HG03025 (cell line): ENCODE results near the gene PCYT2.

Source experiments
- ATAC-seq: cut with Tn5 transposase; IDR thresholded peaks from one replicate; pipeline ENCODE4 v1.9.1; 2021; ENCODE audit warnings: mild to moderate bottlenecking, moderate library complexity; ENCODE audit not compliant: unreplicated experiment, low FRiP score

Gene PCYT2

DNA sequence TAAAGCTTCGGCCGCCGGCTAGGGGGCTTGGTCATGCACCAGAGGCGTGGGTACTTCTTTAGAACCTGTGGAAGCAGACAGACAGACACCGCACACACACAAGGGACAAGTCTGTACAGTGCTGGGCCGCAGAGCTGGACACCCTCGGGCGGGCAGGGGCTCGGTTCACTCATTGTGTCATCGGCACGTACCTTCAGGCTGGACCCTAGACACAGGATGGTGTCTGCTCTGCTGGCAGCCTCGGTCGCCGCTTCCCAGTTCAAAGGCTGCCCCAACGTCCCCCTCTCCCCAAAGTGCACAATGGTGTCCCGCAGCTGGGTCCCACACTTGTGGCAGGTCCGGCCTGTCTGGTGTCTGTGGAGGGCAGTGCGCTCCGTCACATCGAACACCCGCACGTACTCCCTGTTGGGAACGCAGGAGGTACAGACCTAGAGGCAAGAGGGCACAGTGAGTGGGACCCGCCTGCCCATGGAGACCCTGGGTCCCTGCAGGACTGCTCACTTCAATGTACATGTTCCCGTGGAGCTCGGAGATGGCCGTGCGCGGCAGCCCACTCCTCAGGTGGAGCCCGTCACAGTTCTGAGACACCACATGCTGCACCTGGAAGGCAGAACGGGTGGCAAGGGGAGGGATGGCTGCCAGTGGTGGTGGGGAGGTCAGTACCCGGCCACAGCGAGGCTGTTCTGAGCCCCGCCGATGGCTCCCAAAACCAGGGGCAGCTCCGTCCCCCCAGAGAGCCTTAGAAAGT is 3.1 kb upstream of the PCYT2 start:
- ATAC-seq = no peak

DNA sequence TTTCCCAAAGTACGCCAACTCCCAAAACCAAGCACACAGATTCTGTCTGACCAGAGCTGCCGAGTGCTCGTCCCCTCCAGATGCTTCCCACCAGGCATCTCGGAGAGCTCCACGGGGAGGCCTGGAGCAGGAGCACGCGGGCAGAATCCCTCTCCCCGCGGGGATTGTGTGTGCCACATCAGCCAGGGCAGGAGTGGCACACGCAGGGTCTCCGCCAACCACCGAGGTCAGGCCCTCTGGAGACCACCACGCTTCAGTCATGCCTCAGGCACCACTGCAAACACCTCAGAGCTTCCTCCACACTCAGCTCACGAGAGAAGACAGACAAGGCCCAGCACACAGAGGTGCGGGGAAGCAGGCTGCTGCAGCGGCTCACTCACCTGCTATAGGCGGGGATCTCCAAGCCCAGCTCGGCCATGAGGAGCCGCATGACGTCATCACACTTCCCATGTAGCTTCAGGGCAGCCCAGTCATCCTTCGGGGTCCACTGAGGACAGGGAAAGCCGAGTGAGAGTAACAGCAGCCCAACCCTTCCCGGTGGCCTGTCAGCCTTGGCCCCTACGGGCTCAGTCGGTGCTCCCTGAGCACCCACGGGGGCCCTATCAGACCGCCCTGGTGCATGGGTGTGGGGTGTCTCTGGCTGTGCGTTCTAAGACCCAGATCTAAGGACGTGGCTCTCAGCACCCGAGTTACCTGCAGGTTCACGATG is 2.3 kb upstream of the PCYT2 start:
- no peak for ATAC-seq

DNA sequence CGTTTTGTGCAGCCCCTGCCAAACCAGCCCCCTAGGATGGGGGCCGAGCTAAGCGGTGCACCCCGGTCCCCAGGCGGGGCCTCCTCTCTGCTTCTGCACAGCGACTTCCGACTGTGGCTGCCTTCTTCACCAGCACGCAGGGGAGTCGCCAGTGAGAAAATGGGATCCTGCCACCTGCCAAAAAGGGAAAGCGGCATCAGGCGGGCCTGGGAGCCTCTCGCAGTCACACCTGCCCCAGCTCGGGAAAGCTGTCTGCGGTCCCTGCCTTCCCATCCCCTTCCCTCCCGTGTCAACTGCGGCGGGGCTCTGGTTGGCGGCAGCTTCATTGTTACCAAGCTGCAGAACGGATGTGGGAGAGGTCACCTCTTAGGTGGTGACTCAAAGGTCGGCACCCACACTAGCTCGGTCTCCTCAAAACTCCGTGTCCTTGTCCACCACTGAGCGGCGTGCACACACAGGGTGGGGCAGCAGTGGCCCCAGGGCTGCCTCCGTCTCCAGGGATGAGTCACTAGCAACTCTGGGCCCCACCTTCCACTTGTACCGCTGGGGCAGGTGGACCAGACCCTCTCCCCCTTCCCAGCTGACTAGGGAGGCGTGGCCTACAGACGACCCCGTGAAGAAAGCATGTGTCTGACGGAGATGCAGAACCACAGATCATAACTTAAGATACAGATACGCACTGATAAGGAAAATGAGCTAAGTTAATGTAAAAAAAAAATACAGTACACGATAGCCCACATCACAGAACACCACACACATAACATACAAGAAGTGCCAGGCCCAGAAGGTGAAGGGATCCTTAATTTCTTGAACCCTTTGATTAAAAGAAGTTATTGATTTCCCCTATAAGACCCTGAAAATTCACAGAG is 1.5 kb upstream of the PCYT2 start:
- ATAC-seq = no peak

- ATAC-seq = no peak
Measured at GRCh38 chr17:81911969-81912368, 770 bp upstream of the PCYT2 start.

- peak; percentile 28 for ATAC-seq
Measured at GRCh38 chr17:81910840-81911276, 341 bp downstream of the PCYT2 start.

- ATAC-seq = no peak
Measured at GRCh38 chr17:81909966-81910839, 996 bp downstream of the PCYT2 start.

DNA sequence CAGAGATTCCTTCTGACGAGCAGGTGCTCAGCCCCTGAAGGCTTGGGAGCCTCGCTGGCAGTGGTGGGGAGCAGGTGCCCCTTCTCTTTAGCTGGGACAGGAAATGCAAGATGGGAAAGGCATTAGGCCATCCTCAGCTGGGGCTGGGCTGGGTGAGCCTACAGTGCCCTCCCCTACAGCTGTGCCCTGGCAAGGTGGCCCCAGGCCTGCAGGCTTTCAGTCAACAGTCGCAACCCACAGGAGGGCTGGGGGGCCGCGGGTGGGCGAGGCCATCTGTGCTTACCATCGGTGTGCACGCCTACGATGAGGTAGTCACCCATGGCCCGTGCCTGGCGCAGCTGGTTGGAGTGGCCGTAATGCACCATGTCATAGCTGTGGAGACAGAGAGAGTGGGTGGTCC is 2.0 kb downstream of the PCYT2 start:
- no peak for ATAC-seq

DNA sequence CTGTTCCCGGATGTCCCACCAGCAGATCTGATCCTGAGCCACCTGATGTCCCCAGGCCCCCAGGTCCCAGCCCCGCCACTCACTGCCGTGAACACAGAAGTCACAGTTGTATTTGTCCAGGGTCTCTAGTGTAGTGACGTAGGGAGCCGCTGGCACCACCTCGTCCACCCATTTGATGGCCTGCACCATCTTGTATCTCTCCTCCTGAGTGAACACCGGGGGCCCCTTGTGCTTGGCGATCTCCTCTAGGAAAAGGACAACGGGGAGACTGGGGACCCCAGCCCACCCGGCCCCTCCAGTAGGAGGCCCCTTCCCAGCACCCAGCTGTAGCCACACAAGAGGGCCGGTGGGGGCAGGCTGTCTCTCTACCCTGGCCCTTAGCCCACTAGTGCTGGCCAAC is 2.4 kb downstream of the PCYT2 start:
- no peak for ATAC-seq

- ATAC-seq = no peak
Measured at GRCh38 chr17:81907219-81908145, 3.7 kb downstream of the PCYT2 start.

- no peak for ATAC-seq
Measured at GRCh38 chr17:81906476-81907218, 4.6 kb downstream of the PCYT2 start.

DNA sequence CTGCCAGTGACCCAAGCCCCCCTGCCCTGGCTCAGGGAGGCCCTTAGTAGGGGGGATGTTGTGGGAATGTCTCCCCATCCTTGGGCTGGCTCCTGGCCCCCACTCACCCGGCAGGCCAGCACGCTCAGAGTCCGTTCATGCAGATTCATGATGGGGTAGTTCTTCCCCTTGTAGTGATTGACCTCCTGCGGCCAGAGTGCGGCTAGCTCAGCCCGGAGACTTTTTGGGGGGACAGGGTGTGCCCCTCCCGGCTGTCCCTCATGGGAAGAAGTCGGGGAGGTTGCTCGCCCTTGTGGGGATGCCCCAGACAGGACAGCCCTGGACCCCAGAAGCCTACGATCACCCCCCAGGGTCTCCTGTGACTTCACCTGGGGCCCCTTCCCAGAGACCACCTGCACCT is 5.2 kb downstream of the PCYT2 start:
- ATAC-seq = no peak

- no peak for ATAC-seq
Measured at GRCh38 chr17:81905424-81905875, 5.7 kb downstream of the PCYT2 start.

DNA sequence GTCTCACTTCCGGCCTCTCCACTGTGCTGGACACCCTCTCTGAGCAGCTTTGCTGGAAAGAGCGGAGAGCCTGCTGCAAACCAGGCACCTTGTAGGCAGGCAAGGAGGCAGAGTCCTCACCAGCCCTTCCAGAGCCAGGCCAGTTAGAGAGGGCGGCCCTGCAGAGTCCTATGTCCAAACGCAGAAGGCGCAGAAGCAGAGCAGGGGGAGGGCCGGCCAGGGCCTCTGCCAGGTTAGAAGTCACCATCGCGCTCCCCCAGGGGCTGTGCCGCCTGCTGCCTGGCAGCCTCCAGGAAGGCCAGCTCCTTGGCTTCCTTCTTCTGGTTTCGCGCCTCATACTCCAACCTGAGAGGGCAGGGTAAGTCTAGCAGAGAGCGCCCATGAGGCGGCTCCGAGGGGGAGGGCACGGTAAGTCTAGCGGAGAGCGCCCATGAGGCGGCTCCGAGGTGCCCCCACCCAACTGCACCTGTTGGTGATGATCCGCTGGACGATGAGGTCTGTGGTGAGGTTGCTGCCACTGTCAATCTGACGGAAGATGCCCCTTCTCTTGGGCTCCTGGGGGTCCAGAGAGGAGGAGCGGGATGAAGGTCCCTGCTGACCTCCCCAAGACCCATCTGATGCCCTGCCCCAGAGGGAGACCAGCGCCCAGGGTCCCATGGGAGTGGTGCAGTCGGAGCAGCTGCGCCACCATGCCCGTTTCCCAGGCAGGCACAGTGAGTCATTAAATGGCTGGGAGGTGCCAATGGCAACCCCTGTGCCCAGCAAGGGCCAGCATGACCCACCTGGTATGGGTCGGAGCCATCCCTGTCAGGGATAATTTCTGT is 6.4 kb downstream of the PCYT2 start:
- ATAC-seq = no peak

- ATAC-seq = no peak
Measured at GRCh38 chr17:81903896-81904599, 7.2 kb downstream of the PCYT2 start.

- no peak for ATAC-seq
Measured at GRCh38 chr17:81903415-81903831, 7.8 kb downstream of the PCYT2 start.

DNA sequence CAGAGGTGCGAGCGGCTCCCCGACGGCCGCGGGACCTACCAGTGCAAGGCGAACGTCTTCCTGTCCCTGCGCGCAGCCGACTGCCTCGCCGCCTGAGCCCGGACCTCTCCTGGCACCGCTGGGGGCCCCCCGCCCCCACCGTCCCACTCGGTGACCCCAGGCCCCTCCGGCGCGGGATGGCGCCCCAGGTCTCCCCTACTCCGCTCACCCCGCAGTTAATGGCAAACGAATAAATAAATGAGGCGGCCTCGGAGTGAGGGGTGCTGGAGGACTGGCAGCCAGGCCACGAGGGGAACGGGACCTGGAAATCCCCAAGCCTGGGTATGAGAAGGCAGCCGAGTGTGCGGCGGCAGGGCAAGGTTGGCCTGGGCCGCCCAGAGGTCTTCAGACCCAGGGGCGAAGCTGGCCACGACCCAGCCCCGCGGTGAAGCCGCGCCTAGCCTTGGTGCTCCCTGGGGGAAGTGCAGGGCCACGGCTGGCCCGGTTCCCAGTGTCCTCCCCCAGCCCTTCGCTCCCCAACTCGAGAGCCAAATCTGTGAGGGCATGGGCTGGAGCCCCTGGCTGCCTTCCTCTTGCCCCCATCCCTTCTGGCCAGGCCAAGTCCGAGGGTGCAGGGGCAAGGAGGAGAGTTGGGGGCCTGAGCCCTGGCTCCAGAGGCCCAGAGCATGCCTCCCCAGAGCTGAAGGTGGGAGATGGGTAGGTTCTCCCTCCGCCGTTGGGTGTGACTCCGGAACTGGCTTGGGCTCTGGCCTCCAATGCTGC is 8.4 kb downstream of the PCYT2 start:
- no peak for ATAC-seq
